ENCODE results near the gene LHX6. TPM values are rescaled to one million over a fixed set of nuclear protein-coding genes. Genes with fewer than 3 reads are reported as not detected.

The LHX6 gene
- total and polyA plus RNA-seq, 2 of the 13 experiments (the other 11 are each of a cell fraction or from before 2014, with no cell fraction given) = 1.1 to 1.3 TPM

DNA sequence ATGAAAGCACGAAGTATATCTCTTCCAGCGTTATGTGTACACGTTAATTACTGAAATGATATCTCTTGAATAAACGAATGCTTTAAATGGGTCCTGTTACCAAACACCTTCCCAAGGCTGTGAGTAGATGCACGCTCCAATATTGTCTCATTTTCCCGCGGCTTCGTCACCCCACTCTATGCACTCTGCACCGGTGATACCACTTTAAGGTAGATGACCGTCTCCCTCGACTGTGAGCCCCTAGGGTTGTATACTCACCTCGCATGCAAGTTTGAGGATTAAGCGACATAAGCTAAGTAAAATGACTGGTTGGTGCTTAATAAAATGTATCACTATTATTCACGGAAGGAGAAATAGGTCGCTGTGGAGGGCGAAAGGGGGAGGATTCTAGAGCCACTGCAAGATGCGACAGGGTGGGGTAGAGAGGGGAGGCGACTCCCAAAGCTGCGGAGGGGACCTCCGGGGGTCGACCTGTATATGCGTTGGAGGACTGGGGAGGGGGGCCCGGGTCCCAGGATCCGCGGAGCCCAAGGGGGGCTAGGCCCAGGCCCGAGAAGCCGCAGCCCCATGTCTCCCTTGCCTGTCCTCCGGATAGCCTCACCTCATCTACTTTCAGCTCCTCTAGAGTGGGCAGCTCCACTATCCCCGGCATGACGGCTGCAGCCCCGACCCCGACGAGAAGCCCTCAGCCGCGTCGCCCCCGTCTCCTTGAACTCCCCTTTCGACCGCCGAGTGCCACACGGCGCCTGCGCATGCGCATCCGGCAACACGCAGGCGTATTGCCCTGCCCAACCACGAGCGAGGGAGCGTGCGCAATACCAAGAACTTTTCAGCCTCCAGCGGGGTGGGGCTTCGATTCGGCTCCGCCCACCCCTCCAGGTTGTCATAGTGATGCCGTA is 69.5 kb downstream of the LHX6 start, which contains the start of the genes MORN5 and NDUFA8 (continued):
- TF ChIP-seq IRF9 (CRISPR knock-in tag; IDR thresholded peaks at IDR 0.05; ENCODE audit: borderline replicate concordance) (peak; percentile 62; the same call in 1 of the 2 replicates), BRCA1 (CRISPR knock-in tag; IDR thresholded peaks at IDR 0.05) (no peak), SRY (CRISPR knock-in tag; IDR thresholded peaks at IDR 0.05) (peak; percentile 75; the same call in 1 of the 2 replicates), ZNF451 (CRISPR knock-in tag; IDR thresholded peaks at IDR 0.05) (no peak), AHR (CRISPR knock-in tag; IDR thresholded peaks at IDR 0.05) (0 out of 2 replicates have a peak, but pooled peaks have one; percentile 63), GABPB1 (CRISPR knock-in tag; IDR thresholded peaks at IDR 0.05) (peak; percentile 64; the same call in 1 of the 2 replicates), POLR2G (IDR thresholded peaks at IDR 0.05; ENCODE audit: low read depth, low read length) (peak; percentile 87), SPEN (CRISPR knock-in tag; IDR thresholded peaks at IDR 0.05; ENCODE audit: low read depth) (peak; percentile 29; the same call in 1 of the 2 replicates), RARA (CRISPR knock-in tag; IDR thresholded peaks at IDR 0.05) (peak; percentile 38), KLF16 (CRISPR knock-in tag; IDR thresholded peaks at IDR 0.05) (0 out of 4 replicates have a peak, but pooled peaks of 1 of the 2 experiments have one; percentile 48), HOXA3 (CRISPR knock-in tag; IDR thresholded peaks at IDR 0.05) (peak; percentile 56; the same call in 1 of the 2 replicates), RBFOX2 (IDR thresholded peaks at IDR 0.05; ENCODE audit: low read depth, low read length) (peak; percentile 89), NFE2L1 (CRISPR knock-in tag; IDR thresholded peaks at IDR 0.05; ENCODE audit: borderline replicate concordance) (no peak), ZNF891 (CRISPR knock-in tag; IDR thresholded peaks at IDR 0.05) (peak; percentile 91; the same call in 1 of the 2 replicates), NFKB2 (CRISPR knock-in tag; IDR thresholded peaks at IDR 0.05; ENCODE audit: borderline replicate concordance) (peak; percentile 91; the same call in 1 of the 2 replicates), ZC3H4 (CRISPR knock-in tag; IDR thresholded peaks at IDR 0.05; ENCODE audit: borderline replicate concordance) (no peak), ZNF598 (CRISPR knock-in tag; IDR thresholded peaks at IDR 0.05; ENCODE audit: borderline replicate concordance) (no peak), RFXANK (CRISPR knock-in tag; IDR thresholded peaks at IDR 0.05) (no peak), ZBTB7B (CRISPR knock-in tag; IDR thresholded peaks at IDR 0.05) (peak; percentile 69; the same call in 1 of the 2 replicates), NRL (CRISPR knock-in tag; IDR thresholded peaks at IDR 0.05; ENCODE audit: borderline replicate concordance) (peak; percentile 68; the same call in 1 of the 2 replicates), ZNF317 (CRISPR knock-in tag; IDR thresholded peaks at IDR 0.05) (0 out of 2 replicates have a peak, but pooled peaks have one; percentile 42), KMT2A (CRISPR knock-in tag; IDR thresholded peaks at IDR 0.05) (peak; percentile 67; the same call in 1 of the 2 replicates), ERF (CRISPR knock-in tag; IDR thresholded peaks at IDR 0.05) (0 out of 2 replicates have a peak, but pooled peaks have one; percentile 63)
- TF ChIP-seq, protein P1, sequence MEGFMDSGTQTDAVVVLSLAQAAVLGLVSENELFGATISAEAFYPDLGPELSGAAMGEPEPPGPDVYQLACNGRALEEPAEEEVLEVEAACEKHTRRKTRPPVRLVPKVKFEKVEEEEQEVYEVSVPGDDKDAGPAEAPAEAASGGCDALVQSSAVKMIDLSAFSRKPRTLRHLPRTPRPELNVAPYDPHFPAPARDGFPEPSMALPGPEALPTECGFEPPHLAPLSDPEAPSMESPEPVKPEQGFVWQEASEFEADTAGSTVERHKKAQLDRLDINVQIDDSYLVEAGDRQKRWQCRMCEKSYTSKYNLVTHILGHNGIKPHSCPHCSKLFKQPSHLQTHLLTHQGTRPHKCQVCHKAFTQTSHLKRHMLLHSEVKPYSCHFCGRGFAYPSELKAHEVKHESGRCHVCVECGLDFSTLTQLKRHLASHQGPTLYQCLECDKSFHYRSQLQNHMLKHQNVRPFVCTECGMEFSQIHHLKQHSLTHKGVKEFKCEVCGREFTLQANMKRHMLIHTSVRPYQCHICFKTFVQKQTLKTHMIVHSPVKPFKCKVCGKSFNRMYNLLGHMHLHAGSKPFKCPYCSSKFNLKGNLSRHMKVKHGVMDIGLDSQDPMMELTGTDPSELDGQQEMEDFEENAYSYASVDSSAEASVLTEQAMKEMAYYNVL (CRISPR knock-in tag; IDR thresholded peaks at IDR 0.05; ENCODE audit: borderline replicate concordance) = no peak
- TF ChIP-seq, protein P2, sequence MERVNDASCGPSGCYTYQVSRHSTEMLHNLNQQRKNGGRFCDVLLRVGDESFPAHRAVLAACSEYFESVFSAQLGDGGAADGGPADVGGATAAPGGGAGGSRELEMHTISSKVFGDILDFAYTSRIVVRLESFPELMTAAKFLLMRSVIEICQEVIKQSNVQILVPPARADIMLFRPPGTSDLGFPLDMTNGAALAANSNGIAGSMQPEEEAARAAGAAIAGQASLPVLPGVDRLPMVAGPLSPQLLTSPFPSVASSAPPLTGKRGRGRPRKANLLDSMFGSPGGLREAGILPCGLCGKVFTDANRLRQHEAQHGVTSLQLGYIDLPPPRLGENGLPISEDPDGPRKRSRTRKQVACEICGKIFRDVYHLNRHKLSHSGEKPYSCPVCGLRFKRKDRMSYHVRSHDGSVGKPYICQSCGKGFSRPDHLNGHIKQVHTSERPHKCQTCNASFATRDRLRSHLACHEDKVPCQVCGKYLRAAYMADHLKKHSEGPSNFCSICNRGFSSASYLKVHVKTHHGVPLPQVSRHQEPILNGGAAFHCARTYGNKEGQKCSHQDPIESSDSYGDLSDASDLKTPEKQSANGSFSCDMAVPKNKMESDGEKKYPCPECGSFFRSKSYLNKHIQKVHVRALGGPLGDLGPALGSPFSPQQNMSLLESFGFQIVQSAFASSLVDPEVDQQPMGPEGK (CRISPR knock-in tag; IDR thresholded peaks at IDR 0.05) = peak; percentile 70

All from HepG2 (cell line).